Bone marrow (tissue), 2 donors: ENCODE measurements around the gene MED6.

Source experiments
- DNase-seq, 2 donors: peaks; one replicate each; lab custom pipeline; 2025; lab: John Stamatoyannopoulos, UW

The MED6 gene

DNA sequence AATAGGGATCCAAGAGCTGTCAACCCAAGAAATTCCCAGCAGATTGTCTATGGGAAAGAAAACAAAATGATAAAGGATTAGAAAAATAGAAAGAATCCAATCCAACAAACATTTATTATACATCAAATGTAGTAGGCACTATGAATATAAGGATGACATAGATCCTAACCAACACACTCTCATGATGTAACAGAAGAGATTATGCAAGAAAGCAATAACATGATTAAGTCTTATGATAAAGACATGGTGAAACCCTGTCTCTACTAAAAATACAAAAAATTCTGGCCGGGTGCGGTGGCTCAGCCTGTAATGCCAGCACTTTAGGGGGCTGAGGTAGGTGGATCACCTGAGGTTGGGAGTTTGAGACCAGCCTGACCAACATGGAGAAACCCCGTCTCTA is 2.7 kb downstream of the MED6 start:
- DNase-seq, result no peak

DNA sequence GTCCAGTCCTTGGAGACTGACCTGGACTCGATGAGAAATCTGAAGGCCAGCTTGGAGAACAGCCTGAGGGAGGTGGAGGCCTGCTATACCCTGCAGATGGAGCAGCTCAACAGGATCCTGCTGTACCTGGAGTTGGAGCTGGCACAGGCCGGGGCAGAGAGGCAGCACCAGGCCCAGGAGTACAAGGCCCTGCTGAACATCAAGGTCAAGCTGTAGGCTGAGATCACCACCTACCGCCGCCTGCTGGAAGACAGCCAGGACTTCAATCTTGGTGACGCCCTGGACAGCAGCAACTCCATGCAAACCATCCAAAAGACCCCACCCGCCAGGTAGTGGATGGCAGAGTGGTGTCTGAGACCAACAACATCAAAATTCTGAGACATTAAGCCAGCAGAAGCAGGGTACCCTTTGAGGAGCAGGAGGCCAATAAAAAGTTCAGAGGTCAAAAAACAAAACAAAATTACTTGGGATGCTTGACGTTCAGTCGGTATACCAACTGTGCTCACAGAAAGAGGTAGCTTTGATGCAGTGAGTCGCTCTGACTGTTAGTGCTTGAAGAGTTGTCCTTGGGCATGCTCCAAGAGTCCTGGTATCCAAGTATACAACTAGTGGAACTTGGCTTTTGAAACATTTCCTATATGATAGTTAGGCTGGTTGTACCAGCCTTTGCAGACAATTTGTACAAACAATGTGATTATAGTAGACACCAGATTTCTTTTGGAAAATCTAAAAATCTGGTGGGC is 4.8 kb downstream of the MED6 start:
- no peak for DNase-seq

DNA sequence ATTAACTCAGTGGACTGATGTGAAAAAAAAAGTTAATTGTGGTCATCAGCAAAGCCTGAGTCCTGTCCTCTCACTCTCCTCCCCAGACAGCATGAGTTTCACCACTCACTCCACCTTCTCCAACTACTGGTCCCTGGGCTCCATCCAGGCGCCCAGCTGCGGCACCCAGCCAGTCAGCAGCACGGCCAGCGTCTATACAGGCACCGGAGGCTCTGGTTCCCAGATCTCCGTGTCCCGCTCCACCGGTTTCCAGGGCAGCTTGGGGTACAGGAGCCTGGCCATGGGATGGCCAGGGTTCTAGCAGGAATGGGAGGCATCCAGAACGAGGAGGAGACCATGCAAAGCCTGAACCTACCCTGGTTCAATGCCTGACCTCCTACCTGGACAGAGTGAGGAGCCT is 6.0 kb downstream of the MED6 start:
- DNase-seq, result no peak

DNA sequence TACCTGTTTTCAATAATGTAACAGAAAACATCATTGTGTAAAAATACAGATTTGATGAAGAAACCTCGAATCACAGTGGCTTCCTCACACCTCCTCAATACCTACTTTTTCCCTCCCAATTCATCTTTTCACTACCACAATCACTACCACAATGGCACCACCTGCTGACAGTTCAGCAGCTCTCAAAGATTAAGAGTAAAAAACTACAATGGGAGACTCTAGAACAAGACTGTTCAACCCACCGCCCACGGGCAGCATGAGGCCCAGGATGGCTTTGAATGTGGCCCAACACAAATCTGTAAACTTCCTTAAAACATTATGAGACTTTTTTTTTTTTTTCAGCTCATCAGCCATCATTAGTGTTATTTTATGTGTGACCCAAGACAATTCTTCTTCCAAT is 15.2 kb downstream of the MED6 start:
- no peak for DNase-seq

DNA sequence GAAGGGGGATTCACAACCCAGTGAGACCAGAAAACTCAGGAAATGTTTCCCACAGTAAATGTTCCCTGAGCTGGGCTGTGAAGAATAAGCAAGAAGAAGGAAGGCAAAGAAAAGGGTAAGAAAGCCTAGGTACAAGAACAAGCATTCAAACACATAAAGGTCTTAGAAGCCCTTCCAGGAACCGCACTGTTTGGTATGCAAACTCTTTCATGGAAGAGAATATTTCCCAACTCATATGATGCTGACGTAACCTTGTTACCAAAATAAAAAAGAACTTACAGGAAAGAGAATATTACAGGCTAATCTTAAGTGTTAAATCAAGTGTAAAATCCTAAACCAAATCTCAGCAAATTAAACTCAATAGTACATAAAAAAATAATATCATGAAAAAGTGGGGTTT is 23.6 kb downstream of the MED6 start:
- DNase-seq, result no peak

DNA sequence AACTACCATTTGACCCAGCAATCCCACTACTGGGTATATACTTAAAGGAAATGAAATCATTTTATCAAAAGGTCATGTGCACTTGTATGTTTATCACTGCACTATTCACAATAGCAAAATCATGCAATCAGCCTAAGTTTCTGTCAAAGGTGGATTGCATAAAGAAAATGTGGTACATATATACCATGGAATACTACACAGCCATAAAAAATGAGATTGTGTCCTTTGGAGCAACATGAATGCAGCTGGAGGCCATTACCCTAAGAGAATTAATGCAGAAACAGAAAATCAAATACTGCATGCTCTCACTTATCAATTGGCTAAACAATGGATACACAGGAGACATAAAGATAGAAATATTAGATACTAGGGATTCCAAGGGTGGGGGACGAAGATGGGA is 27.4 kb downstream of the MED6 start:
- no peak for DNase-seq

DNA sequence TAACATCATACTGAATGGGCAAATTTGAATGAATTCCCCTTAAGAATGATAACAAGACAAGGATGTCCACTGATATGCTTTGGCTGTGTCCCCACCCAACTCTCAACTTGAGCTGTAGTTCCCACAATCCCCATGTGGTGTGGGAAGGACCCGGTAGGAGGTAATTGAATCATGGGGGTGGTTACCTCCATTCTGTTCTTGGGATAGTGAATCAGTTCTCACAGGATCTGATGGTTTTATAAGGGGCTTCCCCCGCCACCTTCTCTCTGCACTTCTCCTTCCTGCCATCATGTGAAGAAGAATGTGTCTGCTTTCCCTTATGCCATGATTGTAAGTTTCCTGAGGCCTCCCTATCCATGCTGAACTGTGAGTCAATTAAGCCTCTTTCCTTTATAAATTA is 29.3 kb downstream of the MED6 start:
- no peak for DNase-seq

DNA sequence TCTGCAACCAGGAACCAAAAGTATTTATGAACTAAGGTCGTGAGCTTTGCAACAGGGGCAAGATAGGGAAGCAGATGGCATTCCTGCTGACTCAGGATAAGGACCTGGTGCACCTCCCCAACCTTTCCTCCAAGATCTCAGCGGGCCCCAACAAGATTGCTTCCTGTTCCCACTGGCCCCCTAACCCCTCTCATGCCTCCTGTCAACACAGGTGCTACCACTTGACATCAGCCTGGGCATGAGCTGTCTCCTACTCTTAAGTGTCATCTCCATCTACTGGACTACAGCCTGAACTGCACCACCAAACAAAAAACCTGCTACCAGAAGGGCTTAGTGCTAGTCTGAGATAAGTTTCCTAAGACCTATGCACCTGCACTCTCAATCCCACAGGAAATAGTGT is 32.7 kb downstream of the MED6 start:
- DNase-seq, result no peak

DNA sequence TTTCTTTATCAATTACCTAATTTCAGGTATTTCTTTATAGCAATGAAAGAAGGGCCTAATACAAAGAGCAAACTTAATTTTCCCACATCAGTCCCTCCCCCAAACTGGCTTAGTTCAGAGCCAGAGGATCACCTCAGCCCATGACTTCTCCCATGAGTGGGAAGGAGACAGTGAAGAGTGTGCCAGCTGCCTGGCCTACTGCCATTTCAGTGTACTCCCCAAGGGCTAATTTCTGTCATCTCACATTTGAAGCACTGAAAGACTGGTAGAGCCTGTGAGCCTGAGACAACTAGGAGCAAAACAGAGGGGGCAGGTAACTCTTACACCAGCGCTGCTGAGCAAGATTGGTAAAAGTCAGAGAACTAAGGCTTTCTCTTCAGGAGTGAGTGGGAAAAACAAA is 36.6 kb downstream of the MED6 start:
- no peak for DNase-seq

DNA sequence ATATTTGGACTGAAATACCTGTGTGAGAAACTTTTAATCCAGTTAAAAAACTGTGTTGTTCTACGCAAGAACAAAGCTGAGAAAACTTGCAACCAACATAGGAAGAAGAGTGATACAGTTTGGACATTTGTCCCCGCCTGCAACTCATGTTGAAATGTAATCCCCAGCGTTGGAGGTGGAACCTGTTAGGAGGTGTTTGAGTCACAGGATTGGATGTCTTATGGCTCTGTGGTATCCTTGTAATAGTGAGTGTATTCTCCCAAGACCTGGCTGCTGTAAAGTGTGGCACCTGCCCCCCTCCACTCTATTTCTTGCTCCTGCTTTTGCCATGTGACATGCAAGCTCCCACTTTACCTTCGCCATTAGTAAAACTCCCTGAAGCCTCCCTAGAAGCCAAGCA is 37.0 kb downstream of the MED6 start:
- DNase-seq, result no peak

DNA sequence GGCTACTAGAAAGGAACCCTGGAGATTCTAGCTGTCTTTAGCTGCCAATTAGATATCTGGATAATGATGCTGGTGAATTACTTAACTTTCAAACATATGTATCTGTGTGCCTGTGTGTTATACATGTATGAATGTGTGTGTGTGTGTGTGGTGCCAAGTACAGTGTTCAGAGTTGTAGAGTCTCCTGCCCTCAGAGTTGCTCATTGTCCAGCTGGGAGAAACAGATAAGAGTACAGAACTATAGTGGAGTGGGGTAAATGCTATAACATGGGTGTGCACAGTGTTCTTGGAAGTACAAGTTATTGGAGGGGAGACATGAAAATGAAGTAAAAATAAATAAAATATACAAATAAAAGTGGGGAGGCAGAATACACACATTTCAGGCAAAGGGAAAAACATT is 42.1 kb downstream of the MED6 start:
- no peak for DNase-seq

DNA sequence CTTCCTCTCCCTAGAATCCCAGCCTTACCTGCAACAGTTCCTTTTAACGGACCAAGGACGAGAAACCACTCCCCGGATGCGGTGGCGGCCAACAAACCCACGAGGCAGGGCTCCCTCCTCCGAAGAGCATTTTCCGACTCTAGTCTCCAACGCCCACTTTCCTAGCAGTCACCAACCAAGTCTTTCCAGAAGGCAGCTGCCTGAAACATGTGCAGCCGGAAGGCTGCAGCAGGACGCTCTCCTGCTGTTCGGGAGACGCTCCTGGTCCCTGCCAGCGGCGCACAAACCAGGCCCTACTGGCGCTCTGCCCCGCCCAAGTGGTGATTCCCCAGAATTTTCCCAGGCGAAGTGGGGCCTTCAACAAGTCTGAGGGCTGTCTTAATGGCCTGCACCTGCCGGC is 44.6 kb downstream of the MED6 start:
- DNase-seq, result no peak

DNA sequence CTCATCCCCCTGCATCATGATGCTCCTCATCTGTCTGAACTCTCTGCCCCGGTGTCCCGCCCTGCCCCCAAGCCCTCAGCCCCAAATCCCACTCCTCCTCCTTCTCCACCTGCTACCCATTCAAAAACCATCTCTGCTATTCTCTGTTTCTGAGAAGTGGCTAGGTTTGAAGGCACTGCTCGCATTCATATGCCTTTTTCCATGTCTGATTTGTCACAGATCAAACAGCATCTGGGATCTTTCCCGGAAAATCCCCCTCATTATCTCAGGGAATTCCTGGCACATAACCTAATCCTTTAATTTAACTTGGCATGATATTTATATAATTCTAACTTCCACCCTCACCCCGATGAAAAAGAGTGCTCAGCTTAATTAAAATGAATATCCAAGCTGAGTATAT is 62.4 kb downstream of the MED6 start:
- DNase-seq, result no peak

DNA sequence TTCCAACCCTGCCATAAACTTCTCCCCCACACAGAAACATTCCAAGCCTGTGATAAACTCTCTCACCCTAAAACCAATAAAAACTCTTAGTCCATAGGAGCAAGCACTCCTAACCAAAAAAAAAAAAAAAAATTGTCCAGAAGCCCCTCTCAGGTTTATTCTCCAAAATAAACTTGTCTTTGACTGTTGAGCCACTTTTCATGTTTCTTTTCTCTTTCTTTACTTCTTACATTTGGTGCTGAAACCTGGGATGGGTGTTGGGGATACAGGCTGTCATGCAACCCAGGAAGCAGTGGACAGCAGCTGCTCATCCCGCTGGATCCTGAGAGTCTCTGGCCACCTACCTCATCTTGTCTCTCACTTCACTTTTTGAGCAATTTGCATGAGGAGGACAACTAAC is 63.6 kb downstream of the MED6 start:
- no peak for DNase-seq

DNA sequence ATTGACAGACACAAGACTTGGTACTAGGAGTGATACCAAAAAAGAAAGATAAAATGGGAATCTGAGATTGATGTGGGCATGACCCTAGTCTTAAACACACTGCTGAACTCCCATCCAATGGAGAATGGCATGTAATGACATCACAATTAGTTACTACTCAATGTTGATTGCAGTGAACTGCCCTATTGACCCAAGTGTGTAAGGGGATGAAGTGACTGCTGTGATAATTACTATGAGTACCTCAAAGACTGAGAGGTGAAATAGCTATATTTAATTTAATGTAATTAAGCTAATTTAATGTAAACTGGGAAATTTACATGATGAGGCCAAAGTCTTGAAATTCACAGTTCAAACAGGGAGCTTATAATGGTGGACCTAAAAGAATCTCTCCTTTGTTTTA is 65.6 kb downstream of the MED6 start, which contains the start of gene ADAM20:
Gene ADAM20 (minus strand): TSS at position 101 of the 400 bp plus-strand sequence. CDS start 10,247 bp downstream, outside the sequence.
- no peak for DNase-seq
